Measurements from ENCODE around the gene MDM2. TPM values are rescaled to one million over a fixed set of nuclear protein-coding genes. Genes with fewer than 3 reads are reported as not detected.

MDM2 gene
- total and polyA plus RNA-seq, 8 donors = 30.7 to 132 (median 56.8) TPM

GRCh38 chr12:68855111-68855510 lies 47.1 kb downstream of the MDM2 start:
- TF ChIP-seq CTCF (IDR thresholded peaks at IDR 0.05) = no peak
- no peaks in the 10 kb centered on the region for H3K27me3 ChIP-seq
- H3K4me3 ChIP-seq = no peak overlapping the region
- FAIRE-seq = no peak
- 83 to 91% methylated on average over 3 of the region's 3 CpGs for WGBS, 2 donors
- H3K36me3 ChIP-seq = no peaks in the 10 kb centered on the region
- DNase-seq = no peak
- intact Hi-C loops (cut with DNase I) = no loop called here
- no peaks in the 10 kb centered on the region for H3K9me3 ChIP-seq
- ATAC-seq = no peak
- H3K4me1 ChIP-seq = no peaks in the 10 kb centered on the region
- no peak overlapping the region for H3K27ac ChIP-seq

GRCh38 chr12:68855771-68856170 lies 47.8 kb downstream of the MDM2 start:
- ATAC-seq (no peak), FAIRE-seq (no peak), DNase-seq (no peak)
- H3K4me3 ChIP-seq = no peak overlapping the region
- H3K27me3 ChIP-seq = no peaks in the 10 kb centered on the region
- TF ChIP-seq CTCF (IDR thresholded peaks at IDR 0.05) = no peak
- H3K4me1 ChIP-seq = no peaks in the 10 kb centered on the region
- no peak overlapping the region for H3K27ac ChIP-seq
- WGBS, 2 donors = 94 to 97% methylated on average over 8 of the region's 8 CpGs
- no peaks in the 10 kb centered on the region for H3K36me3 ChIP-seq
- H3K9me3 ChIP-seq = no peaks in the 10 kb centered on the region
- intact Hi-C loops (cut with DNase I) = no loop called here

GRCh38 chr12:68856510-68856909 lies 48.5 kb downstream of the MDM2 start:
- no peaks in the 10 kb centered on the region for H3K36me3 ChIP-seq
- intact Hi-C loops (cut with DNase I) = no loop called here
- FAIRE-seq = no peak
- 77 to 84% methylated on average over 3 of the region's 3 CpGs for WGBS, 2 donors
- ATAC-seq = no peak
- H3K4me3 ChIP-seq = no peak overlapping the region
- DNase-seq = no peak
- no peaks in the 10 kb centered on the region for H3K4me1 ChIP-seq
- H3K27ac ChIP-seq = no peak overlapping the region
- H3K27me3 ChIP-seq = no peaks in the 10 kb centered on the region
- no peaks in the 10 kb centered on the region for H3K9me3 ChIP-seq
- TF ChIP-seq CTCF (IDR thresholded peaks at IDR 0.05) = no peak

- no peak overlapping the region for H3K4me3 ChIP-seq
- ATAC-seq (no peak), FAIRE-seq (no peak), DNase-seq (no peak)
- H3K9me3 ChIP-seq = no peaks in the 10 kb centered on the region
- no peaks in the 10 kb centered on the region for H3K27me3 ChIP-seq
- TF ChIP-seq CTCF (IDR thresholded peaks at IDR 0.05) = no peak
- H3K4me1 ChIP-seq = no peaks in the 10 kb centered on the region
- H3K27ac ChIP-seq = no peak overlapping the region
- 88 to 89% methylated on average over 3 of the region's 3 CpGs for WGBS, 2 donors
- H3K36me3 ChIP-seq = no peaks in the 10 kb centered on the region
- intact Hi-C loops (cut with DNase I) = loop anchor here in 1 of 3 donors (10.0 kb wide), 1 partner anchor 203 kb away; no protein-coding TSS in a partner anchor
These were observed 53.9 kb downstream of the MDM2 start for GRCh38 chr12:68861890-68862289.

- FAIRE-seq = no peak
- no peak for TF ChIP-seq CTCF (IDR thresholded peaks at IDR 0.05)
- no peaks in the 10 kb centered on the region for H3K9me3 ChIP-seq
- ATAC-seq = no peak
- no peaks in the 10 kb centered on the region for H3K4me1 ChIP-seq
- intact Hi-C loops (cut with DNase I) = loop anchor here in 1 of 3 donors (10.0 kb wide), 1 partner anchor 202 kb away; no protein-coding TSS in a partner anchor
- WGBS, 2 donors = 75 to 88% methylated on average over 7 of the region's 7 CpGs
- no peak overlapping the region for H3K27ac ChIP-seq
- H3K4me3 ChIP-seq = no peak overlapping the region
- H3K36me3 ChIP-seq = no peaks in the 10 kb centered on the region
- no peaks in the 10 kb centered on the region for H3K27me3 ChIP-seq
- no peak for DNase-seq
These were observed 55.3 kb downstream of the MDM2 start for GRCh38 chr12:68863109-68863770.

Data from pancreas (tissue), 10 donors.